MCF 10A (cell line): ENCODE results near the gene LRRC36. TPM values are rescaled to one million over a fixed set of nuclear protein-coding genes. Genes with fewer than 3 reads are reported as not detected.

ENCODE experiments used
- BruUV-seq: library from RNA; stranded (reverse); fragments of 400-500 nt; replicated peaks from 2 replicates; lab custom pipeline; 2021; lab: Mats Ljungman, UMichigan
- CTCF ChIA-PET: fragments of 300-600 bp; sonication (Branson Sonifier 250); formaldehyde crosslinking; extraction: SDS; loops from one replicate; lab custom pipeline; 2021; ENCODE audit warnings: antibody characterized with exemption, inconsistent platforms; lab: Yijun Ruan, JAX
- POLR2A ChIA-PET: fragments of 300-600, 350-650 bp; sonication (Branson Sonifier 250); formaldehyde crosslinking; extraction: SDS; loops from one replicate; lab custom pipeline; 2020; ENCODE audit warnings: antibody characterized with exemption, inconsistent platforms; lab: Yijun Ruan, JAX
- DNase-seq: peaks from one replicate; pipeline ENCODE4 v3.0.0-alpha.2; 2018; ENCODE audit not compliant: unreplicated experiment
- H3K27ac Mint-ChIP-seq: one replicate; pipeline ENCODE4 v1.8.0; 2022; ENCODE audit warnings: mild to moderate bottlenecking, low read depth, mixed read lengths; ENCODE audit not compliant: unreplicated experiment
- H3K27me3 Mint-ChIP-seq: one replicate; pipeline ENCODE4 v1.8.0; 2022; ENCODE audit warnings: mixed read lengths; ENCODE audit not compliant: insufficient read depth, unreplicated experiment
- H3K36me3 Mint-ChIP-seq: one replicate; pipeline ENCODE4 v1.8.0; 2022; ENCODE audit warnings: mild to moderate bottlenecking, moderate library complexity, mixed read lengths; ENCODE audit not compliant: insufficient read depth, unreplicated experiment
- H3K4me1 Mint-ChIP-seq: one replicate; pipeline ENCODE4 v1.8.0; 2022; ENCODE audit warnings: mixed read lengths; ENCODE audit not compliant: insufficient read depth, unreplicated experiment
- H3K4me3 Mint-ChIP-seq: one replicate; pipeline ENCODE4 v1.8.0; 2022; ENCODE audit warnings: mild to moderate bottlenecking, moderate library complexity, mixed read lengths; ENCODE audit not compliant: unreplicated experiment
- H3K9me3 Mint-ChIP-seq: one replicate; pipeline ENCODE4 v1.8.0; 2022; ENCODE audit warnings: mixed read lengths; ENCODE audit not compliant: unreplicated experiment
- CTCF ChIP-seq: fragments of 200-600 bp; IDR thresholded peaks from one replicate; pipeline ENCODE4 v1.8.0; 2022; ENCODE audit warnings: antibody characterized with exemption, mild to moderate bottlenecking; ENCODE audit not compliant: unreplicated experiment
- intact Hi-C: fragments of 100-400 bp; cut with micrococcal nuclease; formaldehyde crosslinking; loops from 2 replicates; pipeline ENCODE4 v1.14.1; 2022
- total RNA-seq: library from RNA; stranded (reverse); gene quantifications from 2 replicates; pipeline ENCODE4 v1.2.3, GENCODE V29; 2022

Gene LRRC36
- total RNA-seq, 1 experiment from 2014 or later, result not detected

- BruUV-seq, result no TSS peak
- ChIA-PET CTCF (interaction anchor here (0.6 kb wide), 1 partner anchor 15 kb away, joined by 5 read pairs; no protein-coding TSS in a partner anchor), POLR2A (interaction anchor here (0.7 kb wide), 1 partner anchor 20 kb away, joined by 4 read pairs; no protein-coding TSS in a partner anchor)
- no peaks in the 10 kb centered on the region for H3K36me3 Mint-ChIP-seq
- intact Hi-C loops, result no loop called here
- no peak for DNase-seq
- H3K27me3 Mint-ChIP-seq, result peaks cover 15% of the 10 kb centered on the region
- no peaks in the 10 kb centered on the region for H3K4me1 Mint-ChIP-seq
- no peak overlapping the region for H3K27ac Mint-ChIP-seq
- no peak overlapping the region for H3K4me3 Mint-ChIP-seq
- H3K9me3 Mint-ChIP-seq, result no peaks in the 10 kb centered on the region
- no peak for TF ChIP-seq CTCF
Measured at GRCh38 chr16:67329901-67330300, 3.3 kb downstream of the LRRC36 start.

GRCh38 chr16:67333315-67333714 lies 6.7 kb downstream of the LRRC36 start:
- POLR2A ChIA-PET, result no interaction called here
- Mint-ChIP-seq H3K4me3 (no peak overlapping the region), H3K27me3 (no peaks in the 10 kb centered on the region), H3K27ac (no peak overlapping the region), H3K36me3 (no peaks in the 10 kb centered on the region), H3K9me3 (no peaks in the 10 kb centered on the region), H3K4me1 (no peaks in the 10 kb centered on the region)
- no TSS peak for BruUV-seq
- intact Hi-C loops, result no loop called here
- no peak for TF ChIP-seq CTCF
- CTCF ChIA-PET, result no interaction called here
- DNase-seq, result no peak

- no peak overlapping the region for H3K27ac Mint-ChIP-seq
- DNase-seq, result no peak
- no peaks in the 10 kb centered on the region for H3K4me1 Mint-ChIP-seq
- H3K4me3 Mint-ChIP-seq, result no peak overlapping the region
- no peaks in the 10 kb centered on the region for H3K27me3 Mint-ChIP-seq
- intact Hi-C loops, result no loop called here
- H3K36me3 Mint-ChIP-seq, result no peaks in the 10 kb centered on the region
- TF ChIP-seq CTCF, result no peak
- CTCF ChIA-PET, result interaction anchor here (0.6 to 1.5 kb wide), 2 partner anchors 10 to 92 kb away, joined by 3 to 4 read pairs; partner anchors contain the start of genes KCTD19 and LRRC36
- no TSS peak for BruUV-seq
- POLR2A ChIA-PET, result no interaction called here
- no peaks in the 10 kb centered on the region for H3K9me3 Mint-ChIP-seq
Measured at GRCh38 chr16:67336116-67336515, 9.5 kb downstream of the LRRC36 start.

- intact Hi-C loops, result no loop called here
- Mint-ChIP-seq H3K9me3 (no peaks in the 10 kb centered on the region), H3K36me3 (no peaks in the 10 kb centered on the region), H3K4me1 (no peaks in the 10 kb centered on the region), H3K27ac (no peak overlapping the region), H3K4me3 (no peak overlapping the region), H3K27me3 (no peaks in the 10 kb centered on the region)
- no TSS peak for BruUV-seq
- no peak for DNase-seq
- POLR2A ChIA-PET, result no interaction called here
- no peak for TF ChIP-seq CTCF
- CTCF ChIA-PET, result interaction anchor here (0.6 to 1.5 kb wide), 2 partner anchors 10 to 91 kb away, joined by 3 to 4 read pairs; partner anchors contain the start of genes KCTD19 and LRRC36
Measured at GRCh38 chr16:67336648-67337047, 10.0 kb downstream of the LRRC36 start.
